ENCODE results near the gene MARCHF2.

The MARCHF2 gene

GRCh38 chr19:8387688-8388611 is 25.2 kb upstream of the MARCHF2 start:
- no peak for DNase-seq (ENCODE audit: low read depth in 1 of 2, low spot score in 1 of 2)

GRCh38 chr19:8388612-8388958 is 24.5 kb upstream of the MARCHF2 start:
- DNase-seq (ENCODE audit: low read depth in 1 of 2, low spot score in 1 of 2) = no peak

- DNase-seq (ENCODE audit: low read depth in 1 of 2, low spot score in 1 of 2) = peak; percentile 94 to 95
Observed at GRCh38 chr19:8389891-8390616, 23.1 kb upstream of the MARCHF2 start, which contains the start of gene RAB11B. Gene RAB11B (plus strand): TSS chr19:8390360. CDS start chr19:8390417, 57 bp downstream.

GRCh38 chr19:8390617-8390981 is 22.5 kb upstream of the MARCHF2 start:
- peak; percentile 82 to 87 for DNase-seq (ENCODE audit: low read depth in 1 of 2, low spot score in 1 of 2)

GRCh38 chr19:8391198-8392016 is 21.7 kb upstream of the MARCHF2 start:
- DNase-seq (ENCODE audit: low read depth in 1 of 2, low spot score in 1 of 2) = no peak

- no peak for DNase-seq (ENCODE audit: low read depth in 1 of 2, low spot score in 1 of 2)
Observed at GRCh38 chr19:8392017-8392591, 21.0 kb upstream of the MARCHF2 start.

- no peak for DNase-seq (ENCODE audit: low read depth in 1 of 2, low spot score in 1 of 2)
Observed at GRCh38 chr19:8393192-8393870, 19.8 kb upstream of the MARCHF2 start.

GRCh38 chr19:8393871-8394250 is 19.2 kb upstream of the MARCHF2 start:
- DNase-seq (ENCODE audit: low read depth in 1 of 2, low spot score in 1 of 2) = no peak

- no peak for DNase-seq (ENCODE audit: low read depth in 1 of 2, low spot score in 1 of 2)
Observed at GRCh38 chr19:8395621-8396082, 17.5 kb upstream of the MARCHF2 start.

- DNase-seq (ENCODE audit: low read depth in 1 of 2, low spot score in 1 of 2) = no peak
Observed at GRCh38 chr19:8396185-8396562, 16.9 kb upstream of the MARCHF2 start.

- DNase-seq (ENCODE audit: low read depth in 1 of 2, low spot score in 1 of 2) = peak; percentile 42 to 56
Observed at GRCh38 chr19:8396563-8397203, 16.4 kb upstream of the MARCHF2 start.

- DNase-seq (ENCODE audit: low read depth in 1 of 2, low spot score in 1 of 2) = no peak
Observed at GRCh38 chr19:8397271-8397670, 15.8 kb upstream of the MARCHF2 start.

GRCh38 chr19:8397746-8398310 is 15.3 kb upstream of the MARCHF2 start:
- DNase-seq (ENCODE audit: low read depth in 1 of 2, low spot score in 1 of 2) = no peak

GRCh38 chr19:8398311-8398771 is 14.8 kb upstream of the MARCHF2 start:
- no peak for DNase-seq (ENCODE audit: low read depth in 1 of 2, low spot score in 1 of 2)

- no peak for DNase-seq (ENCODE audit: low read depth in 1 of 2, low spot score in 1 of 2)
Observed at GRCh38 chr19:8399681-8400188, 13.4 kb upstream of the MARCHF2 start.

GRCh38 chr19:8401981-8402411 is 11.1 kb upstream of the MARCHF2 start:
- DNase-seq (ENCODE audit: low read depth in 1 of 2, low spot score in 1 of 2) = no peak

GRCh38 chr19:8403098-8403819 is 9.8 kb upstream of the MARCHF2 start:
- no peak for DNase-seq (ENCODE audit: low read depth in 1 of 2, low spot score in 1 of 2)

- no peak for DNase-seq (ENCODE audit: low read depth in 1 of 2, low spot score in 1 of 2)
Observed at GRCh38 chr19:8403820-8404109, 9.3 kb upstream of the MARCHF2 start.

All from stimulated activated CD4-positive, alpha-beta T cell treated with anti-CD3 and anti-CD28 coated beads, Interleukin-15, amount 100 ng/mL, for 1 hour (primary cell).